Stimulated activated CD4-positive, alpha-beta T cell treated with anti-CD3 and anti-CD28 coated beads, Interleukin-15, amount 100 ng/mL, for 24 hours (primary cell): ENCODE results near the gene SARDH.

Experiments used
- DNase-seq: peaks from one replicate; pipeline ENCODE4 v3.0.0-alpha.2; 2020

SARDH gene

DNA sequence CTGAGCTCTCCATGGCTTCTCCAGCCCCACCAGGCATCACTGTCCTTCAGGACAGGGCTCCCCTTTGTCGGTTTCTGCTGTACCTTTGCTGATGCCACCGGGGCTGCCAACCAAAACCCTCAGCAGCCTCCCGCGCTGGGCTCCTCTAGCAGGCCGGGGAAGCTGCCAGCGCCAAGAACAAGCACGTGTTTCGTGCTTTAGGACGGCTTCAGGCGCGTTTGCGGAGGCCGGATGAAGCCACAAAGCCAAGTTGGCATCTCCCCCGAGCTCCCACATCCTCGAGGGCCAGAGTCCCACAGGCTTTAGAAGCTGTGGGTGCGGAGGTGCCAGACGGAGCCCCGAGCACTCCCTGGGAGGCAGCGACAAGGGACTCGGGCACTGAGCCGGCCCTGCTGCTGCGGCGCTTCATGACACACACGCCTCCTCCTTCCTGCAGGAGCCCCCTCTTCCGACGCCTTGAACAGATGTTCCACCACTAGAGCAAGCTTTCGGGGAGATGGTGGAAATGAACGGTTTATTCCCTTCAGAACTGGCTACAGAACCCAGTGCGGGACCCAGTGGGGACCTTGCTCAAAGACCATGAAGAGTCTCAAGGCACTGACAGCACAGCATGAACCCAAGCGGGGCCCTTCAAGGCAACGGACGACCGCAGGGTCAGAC, 36.7 kb downstream of the SARDH start:
- peak; percentile 67 for DNase-seq

DNA sequence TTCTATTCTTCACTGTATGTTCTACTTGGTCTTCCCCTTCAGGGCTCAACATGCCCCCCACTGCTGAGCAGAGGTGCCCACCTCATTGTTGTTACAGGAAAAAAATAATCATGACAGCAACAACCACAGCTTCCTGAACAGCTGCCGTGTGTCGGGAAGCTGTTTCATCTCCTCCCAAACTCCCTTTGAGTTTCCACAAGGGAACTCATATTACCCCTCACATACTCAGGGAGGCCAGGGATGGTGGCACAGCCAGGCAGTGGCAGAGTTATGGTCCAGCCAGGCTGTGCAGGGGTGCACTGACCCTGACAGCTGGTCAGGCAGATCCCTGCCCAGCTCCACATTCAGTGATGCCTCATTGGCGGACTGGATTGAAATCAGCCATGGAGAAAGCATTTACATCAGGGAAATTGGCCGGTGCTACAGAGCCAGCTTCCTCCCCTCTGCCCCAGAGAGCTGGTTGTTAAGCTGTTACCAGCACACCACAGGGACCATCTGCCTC, 37.3 kb downstream of the SARDH start:
- DNase-seq: no peak

GRCh38 chr9:133699546-133699945, 38.6 kb downstream of the SARDH start:
- DNase-seq: no peak

GRCh38 chr9:133696071-133696472, 42.1 kb downstream of the SARDH start:
- DNase-seq: no peak

GRCh38 chr9:133694686-133695085, 43.5 kb downstream of the SARDH start:
- DNase-seq: no peak

- DNase-seq: no peak
Observed at GRCh38 chr9:133693703-133694529, 44.2 kb downstream of the SARDH start.

DNA sequence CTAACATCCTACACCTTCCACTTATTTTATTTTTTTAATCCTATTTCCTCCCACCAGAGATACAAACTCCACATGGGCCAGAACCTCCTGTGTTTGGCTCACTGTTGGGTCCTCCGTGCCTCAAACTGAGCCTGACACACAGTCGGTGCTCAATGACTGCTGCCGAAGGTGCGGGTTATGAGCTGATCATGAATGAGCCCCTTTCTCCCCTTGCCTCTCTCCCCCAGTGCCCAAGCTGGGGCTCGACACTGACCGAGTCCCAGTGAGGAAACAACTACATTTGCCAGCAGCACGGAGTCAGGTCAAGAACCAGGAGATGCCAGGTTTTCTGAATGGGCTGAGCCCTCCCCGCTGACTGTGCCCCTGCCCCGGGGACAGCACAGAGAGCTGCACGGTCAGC, 45.0 kb downstream of the SARDH start:
- no peak for DNase-seq

DNA sequence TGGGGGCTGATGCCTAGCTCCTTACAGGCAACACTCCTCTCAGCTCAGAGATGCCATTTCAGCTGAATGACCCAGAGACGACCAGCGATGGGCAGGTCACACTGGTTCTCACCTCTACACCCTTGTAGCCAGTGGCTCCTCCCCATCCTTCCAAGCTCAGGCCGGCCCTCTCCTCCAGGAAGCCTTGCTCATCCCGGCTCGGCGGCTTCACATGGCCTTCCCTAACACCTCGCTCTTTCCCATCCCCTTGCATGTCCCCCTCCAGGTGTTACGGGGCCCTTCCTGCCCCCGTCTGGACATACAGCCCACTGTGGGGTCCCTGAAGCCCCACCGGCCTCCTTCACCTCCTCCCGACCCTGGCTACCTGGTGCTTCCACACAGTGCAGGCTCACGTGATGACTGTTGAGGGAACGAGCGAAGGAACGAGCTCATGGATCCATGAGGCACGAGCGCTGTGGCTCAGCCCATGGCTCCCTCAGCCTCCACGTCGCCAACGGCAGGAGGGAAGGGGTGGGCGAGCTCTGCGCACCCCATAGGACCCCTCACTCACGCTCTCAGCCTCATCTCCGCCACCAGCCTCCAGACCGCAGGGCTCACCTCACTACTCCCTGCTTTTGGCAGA, 45.7 kb downstream of the SARDH start:
- no peak for DNase-seq

DNA sequence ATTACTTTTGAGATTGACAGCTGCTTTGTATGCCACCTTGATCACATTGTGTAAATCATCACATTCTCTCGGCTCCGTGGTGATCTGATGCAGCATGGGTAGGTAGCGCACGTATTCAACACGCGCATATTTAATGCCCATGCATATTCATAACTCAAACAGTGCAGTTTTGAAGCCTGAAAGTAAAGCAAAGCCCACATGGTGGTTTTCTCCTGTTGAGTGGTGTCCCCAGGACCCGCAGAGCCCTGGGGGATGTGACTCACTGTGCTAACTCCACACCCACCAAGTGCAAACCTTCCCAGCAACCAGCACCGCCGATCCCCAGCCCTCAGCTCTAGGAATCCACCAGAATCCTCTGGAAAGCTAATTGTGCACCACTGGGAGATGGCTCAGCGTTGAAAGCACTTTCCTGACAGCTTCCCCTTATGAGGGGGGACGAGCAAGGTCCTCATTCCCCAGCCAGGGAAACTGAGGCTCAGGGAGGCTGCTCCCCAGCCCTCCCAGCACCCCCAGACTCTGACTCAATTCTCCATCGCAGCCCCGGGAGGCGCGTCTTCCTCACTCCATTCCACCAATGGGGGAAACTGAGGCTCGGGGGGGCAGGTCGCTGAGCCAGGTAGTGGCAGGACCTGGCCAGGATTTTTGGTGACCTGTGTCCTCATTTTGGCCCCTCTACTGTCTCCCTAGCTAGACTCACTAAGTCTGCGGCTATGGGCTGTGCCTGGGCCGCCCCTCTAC, 46.4 kb downstream of the SARDH start:
- peak; percentile 51 for DNase-seq

- DNase-seq: no peak
Observed at GRCh38 chr9:133691191-133691590, 47.0 kb downstream of the SARDH start.

GRCh38 chr9:133690081-133690561, 48.0 kb downstream of the SARDH start:
- no peak for DNase-seq

- DNase-seq: no peak
Observed at GRCh38 chr9:133689151-133689763, 48.9 kb downstream of the SARDH start.

DNA sequence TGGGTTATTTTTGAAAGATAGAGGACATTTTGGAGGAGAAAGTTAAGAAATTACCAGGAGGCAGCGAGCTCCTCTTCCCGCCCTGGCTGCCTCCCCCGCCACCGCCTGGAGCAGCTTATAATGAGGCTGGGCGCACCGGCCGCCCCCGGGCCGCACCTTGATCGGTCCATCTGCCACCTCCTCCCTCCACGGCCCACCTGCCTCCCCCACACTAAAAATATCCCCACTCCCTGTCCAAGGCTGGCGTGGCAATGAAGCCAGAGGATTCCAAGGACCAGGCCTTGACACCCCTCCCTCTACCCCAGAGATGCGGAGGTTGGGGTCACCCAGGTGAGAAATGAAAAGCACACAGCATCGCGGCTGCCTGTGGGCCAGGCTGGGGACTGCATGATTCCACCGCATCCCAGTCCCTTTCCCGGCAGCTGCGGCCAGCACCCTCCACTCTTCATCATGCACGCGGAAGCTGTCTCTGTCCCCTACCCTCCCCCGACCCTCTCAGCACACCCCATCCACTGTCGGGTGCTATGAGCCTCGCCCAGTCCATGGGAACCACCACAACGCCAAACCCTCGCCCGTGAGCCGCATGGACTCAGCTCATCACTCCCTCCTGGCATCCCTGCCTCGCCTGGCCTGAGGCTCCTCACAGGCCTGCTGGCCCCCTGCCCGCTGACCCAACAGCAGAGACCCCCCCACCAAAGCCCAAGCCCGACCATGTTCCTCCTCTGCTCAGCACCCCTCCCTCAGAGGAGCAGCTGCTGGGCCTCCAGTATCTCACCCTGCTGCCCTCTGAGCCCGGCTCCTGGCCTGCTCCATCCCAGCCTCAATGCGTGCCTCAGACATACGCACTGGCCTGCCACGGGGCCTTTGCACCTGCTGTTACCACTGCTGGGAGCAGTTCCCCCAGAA, 50.0 kb downstream of the SARDH start:
- no peak for DNase-seq

- no peak for DNase-seq
Observed at GRCh38 chr9:133686642-133687575, 51.2 kb downstream of the SARDH start.

GRCh38 chr9:133685653-133686609, 52.2 kb downstream of the SARDH start:
- DNase-seq: no peak

DNA sequence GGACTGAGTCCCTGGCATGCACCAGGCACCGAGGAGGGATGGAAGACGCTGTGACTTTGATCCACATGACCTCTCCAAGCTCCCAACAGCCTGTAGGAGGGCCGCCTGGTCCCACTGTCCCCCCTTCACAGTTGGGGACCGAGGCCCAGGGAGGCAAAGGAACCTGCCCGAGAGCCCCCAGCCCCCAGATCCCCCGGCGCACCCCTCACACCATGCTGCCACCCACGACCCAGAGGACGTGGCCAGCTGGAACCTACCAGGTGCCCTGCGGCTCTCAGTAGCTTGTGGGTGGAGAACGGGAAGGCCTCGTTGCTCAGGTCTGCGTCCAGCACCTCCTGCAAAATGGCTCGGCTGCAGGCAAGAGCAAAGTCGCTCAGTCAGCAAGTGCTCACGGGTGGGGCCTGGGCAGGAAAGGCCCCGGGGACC, 53.2 kb downstream of the SARDH start:
- no peak for DNase-seq

DNA sequence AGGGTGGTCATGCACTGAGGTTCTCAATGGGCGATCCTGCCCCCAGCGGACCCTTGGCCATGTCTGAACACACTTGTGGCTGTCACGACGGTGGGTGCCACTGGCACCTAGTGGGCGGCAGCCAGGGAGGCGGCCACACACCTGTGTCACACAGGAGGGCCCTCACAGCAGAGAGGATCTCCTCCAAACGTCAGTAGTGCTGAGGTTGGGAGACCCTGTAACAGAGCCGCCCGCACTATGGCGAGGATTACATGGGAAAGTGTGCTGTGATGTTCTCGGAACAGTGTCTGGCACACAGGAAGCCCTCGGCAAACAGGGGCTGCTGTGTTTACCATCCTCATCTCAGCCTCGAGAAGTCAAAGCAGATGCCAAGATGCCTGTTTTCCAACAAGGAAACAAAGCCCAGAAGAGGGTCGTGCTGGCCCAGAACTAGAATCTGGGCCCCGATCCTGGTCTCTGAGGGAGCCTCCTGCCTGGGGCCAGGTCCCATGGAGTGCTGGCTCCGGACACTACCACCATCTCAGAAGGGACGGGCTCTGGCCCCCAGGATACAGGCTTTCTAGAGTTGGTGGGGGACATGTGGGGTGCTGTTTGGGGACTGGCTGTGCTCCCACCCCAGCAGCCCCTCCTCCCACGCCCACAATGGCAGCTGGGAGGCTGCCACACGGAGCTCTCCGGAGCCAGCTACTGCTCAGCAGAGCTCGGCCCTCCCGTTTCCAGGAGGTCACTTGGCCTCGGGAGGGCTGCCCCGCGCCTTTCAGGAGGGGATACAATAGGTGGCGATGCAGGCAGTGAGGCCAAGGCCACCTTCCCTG, 53.8 kb downstream of the SARDH start:
- no peak for DNase-seq

GRCh38 chr9:133683586-133684120, 54.5 kb downstream of the SARDH start:
- DNase-seq: peak; percentile 64
